ENCODE data around the gene HS3ST2.
"Not testable (repeated sequence)": the region's sequence is repeated elsewhere in the genome, so short reads cannot be mapped to it uniquely, and the experiment has no call there.

The HS3ST2 gene

DNA sequence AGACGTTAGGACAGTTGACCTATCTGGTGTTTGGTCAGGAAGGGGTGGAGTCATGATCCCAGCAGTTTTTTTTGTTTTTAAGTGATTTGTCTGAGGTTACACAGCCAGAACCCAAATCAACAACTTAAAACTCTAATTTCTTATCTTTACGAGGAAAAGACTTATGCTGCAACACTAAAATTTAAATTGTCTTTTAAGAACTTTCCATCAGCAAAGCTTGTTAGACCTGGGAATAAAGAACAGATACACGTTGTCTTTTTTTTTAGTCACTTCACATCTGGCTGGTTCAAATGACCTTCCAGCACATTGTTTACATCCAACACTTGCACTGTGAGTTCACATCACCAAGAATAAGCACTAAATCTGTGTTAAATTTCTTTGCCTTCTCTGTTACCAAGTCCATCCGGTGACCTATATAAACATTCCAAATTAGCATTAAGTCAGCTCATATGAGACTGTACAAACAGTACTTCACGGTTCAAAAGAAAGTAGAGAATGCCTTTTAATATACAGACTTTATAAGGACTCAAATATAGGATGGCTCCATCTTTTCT lies 115.0 kb downstream of the HS3ST2 start:
- DNase-seq (ENCODE audit: low read depth, low spot score), result no peak
- H3K27ac ChIP-seq, result no peak overlapping the region

DNA sequence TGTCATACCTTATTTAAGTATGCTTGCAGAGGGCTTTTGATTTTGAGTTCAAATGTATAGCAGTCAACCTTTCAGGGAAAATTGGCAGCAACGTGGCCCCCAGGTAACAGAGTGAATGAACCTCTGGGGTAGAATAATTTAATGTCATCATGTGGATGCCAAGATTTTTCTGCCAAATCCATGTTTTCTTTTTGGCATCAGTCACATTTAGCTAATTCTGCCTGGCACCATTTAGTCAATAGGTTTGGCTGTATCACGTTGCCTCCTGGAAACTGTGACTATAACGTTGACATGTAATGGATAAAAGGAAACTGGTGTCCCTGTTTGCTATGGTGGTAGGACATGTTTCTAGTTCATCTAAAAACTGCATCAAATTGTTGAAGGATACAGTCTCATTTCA lies 115.5 kb downstream of the HS3ST2 start:
- no peak for DNase-seq (ENCODE audit: low read depth, low spot score)

DNA sequence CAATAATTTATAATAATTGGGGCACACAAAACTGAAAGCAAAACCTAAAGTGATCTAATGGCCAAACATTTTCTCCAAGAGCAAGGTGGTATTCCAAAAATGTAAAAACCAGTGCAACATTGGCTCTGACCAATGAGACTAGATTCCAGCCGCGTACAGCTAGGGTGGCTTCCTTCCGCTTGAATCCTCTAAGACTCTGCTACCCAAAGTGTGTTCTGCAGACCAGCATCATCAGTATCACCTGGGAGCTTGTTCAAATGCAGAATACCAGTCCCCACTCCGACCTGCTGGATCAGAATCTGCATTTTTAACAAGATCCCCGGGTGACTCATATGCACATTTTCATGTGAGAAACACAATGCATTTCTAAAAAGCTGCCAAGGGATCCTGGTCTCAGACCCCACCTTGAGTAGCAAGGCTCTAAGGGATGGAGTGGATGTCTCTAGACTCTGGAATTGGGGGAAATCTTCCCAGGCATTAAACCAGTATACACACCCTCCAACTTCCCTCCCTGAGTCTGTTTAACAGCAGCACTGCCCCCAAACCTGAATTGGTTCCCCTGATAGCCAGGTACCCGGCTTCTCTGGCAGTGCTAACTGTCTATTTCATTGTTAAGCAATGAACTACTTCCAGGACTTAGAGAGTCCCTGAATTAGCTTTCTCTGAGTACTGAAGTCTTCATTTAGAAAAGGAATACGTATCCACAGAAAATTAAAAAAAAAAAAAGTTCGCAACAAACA lies 118.2 kb downstream of the HS3ST2 start:
- DNase-seq (ENCODE audit: low read depth, low spot score), result no peak
- H3K27ac ChIP-seq, result no peak overlapping the region

More for the DNA sequence above, 115.5 kb downstream of the HS3ST2 start:
- H3K27ac ChIP-seq, result no peak overlapping the region

DNA sequence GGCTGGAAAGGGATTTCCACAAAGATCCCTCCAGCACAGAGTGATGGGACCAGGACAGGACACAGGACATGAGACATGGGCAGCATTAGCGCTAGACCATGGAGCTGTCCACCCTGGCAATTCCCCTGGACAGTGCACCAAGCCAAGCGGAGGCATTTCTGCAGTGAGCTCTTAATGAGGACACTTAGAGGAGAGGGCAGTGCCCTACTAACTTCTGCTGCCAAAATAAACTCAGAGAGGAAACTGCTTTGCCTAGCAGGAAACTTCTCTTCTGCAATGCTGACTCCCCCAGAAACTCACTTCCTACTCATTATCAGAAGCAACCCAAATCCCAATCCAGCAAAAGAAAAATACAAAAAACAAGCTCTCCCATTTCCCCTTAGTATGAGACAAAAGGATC lies 119.2 kb downstream of the HS3ST2 start:
- H3K27ac ChIP-seq, result no peak overlapping the region

DNA sequence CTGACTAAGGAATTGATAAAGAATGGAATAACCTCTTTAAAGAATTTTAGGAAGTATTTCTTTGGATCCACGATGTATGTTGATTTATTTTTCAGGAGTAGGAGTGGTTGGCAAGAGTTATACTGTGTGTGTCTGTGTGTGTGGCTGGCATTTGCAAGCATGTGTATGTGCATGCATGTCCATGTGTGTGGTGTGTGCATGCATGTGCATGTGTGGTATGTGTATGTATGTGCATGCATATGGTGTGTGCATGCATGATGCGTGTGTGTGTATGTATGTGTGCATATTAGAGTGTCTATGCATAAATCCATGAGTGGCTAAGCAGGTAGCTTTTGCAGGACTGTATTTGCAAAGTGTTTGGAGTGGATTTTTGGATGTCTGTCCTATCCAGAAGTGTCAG lies 120.8 kb downstream of the HS3ST2 start:
- H3K27ac ChIP-seq, result no peak overlapping the region
- no peak for DNase-seq (ENCODE audit: low read depth, low spot score)

More for the DNA sequence above, 119.2 kb downstream of the HS3ST2 start:
- no peak for DNase-seq (ENCODE audit: low read depth, low spot score)

DNA sequence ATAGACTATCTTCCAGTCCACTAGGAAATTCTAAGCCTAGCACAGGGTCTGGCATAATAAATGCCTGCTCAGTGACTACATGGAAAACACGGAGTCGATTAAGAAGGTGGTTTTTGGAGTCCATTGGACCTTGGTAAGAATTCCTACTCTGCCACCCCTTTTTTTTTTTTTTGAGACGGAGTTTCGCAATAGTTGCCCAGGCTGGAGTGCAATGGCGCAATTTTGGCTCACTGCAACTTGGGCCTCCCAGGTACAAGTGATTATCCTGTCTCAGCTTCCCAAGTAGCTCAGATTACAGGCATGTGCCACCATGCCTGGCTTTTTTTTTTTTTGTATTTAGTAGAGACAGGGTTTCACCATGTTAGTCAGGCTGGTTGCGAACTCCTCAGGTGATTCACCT lies 123.2 kb downstream of the HS3ST2 start:
- H3K27ac ChIP-seq, result no peak overlapping the region
- peak; percentile 44 for DNase-seq (ENCODE audit: low read depth, low spot score)

DNA sequence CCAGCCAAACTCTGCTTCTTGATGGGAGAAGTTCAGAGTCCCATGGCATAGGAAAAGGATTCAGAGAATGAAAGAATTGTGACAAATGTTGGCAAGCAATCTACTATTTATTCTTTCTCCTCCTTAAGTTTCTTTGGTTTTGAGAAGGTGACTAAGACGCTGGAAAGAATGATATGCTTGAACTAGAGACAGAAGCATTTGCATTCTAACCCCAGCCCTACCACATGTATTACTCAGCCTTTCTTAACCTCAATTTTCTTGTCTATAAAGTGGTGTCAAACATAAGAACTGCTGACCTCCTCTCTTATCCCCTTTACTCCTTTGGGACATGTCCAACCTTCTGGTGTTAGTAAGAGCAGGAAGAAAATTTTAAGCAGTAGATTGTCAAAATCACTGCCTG lies 124.7 kb downstream of the HS3ST2 start:
- peak; percentile 36 for DNase-seq (ENCODE audit: low read depth, low spot score)
- H3K27ac ChIP-seq, result peak overlapping the region; percentile 22

DNA sequence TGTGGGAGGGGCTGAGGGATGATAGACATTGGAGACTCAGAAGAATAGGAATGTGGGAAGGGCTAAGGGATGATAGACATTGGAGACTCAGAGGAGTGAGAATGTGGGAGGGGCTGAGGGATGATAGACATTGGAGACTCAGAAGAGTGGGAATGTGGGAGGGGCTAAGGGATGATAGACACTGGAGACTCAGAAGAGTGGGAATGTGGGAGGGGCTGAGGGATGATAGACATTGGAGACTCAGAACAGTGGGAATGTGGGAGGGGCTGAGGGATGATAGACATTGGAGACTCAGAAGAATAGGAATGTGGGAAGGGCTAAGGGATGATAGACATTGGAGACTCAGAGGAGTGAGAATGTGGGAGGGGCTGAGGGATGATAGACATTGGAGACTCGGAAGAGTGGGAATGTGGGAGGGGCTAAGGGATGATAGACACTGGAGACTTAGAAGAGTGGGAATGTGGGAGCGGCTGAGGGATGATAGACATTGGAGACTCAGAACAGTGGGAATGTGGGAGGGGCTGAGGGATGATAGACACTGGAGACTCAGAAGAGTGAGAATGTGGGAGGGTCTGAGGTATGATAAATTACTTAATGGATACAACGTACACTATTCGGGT lies 125.9 kb downstream of the HS3ST2 start:
- DNase-seq (ENCODE audit: low read depth, low spot score), result not testable (repeated sequence)

DNA sequence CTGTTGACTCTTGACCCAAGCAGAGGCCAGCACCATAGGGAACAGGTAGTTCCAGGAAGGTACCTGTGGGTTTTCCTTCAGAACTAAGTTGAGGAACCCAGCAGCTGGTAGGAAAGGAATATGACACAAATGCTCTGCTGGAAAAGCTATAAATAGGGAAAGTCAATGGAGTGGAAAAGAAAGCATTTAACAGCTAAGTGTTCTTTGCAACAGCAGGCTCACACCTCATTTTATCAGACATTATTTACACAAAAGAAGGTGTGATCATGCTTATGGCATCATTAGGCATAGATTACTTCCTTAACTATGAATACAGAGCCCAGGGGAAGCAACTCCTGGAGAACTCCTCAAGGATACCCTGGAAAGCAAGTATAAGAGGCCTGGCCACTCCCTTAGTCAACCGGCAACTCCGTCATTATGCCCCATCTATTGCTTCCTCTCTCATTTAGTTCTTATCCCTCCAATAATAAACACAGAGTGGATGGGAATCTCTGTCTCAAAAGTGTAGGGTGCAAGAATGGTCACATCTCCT lies 128.1 kb downstream of the HS3ST2 start:
- DNase-seq (ENCODE audit: low read depth, low spot score), result no peak
- no peak overlapping the region for H3K27ac ChIP-seq

More for the DNA sequence above, 125.9 kb downstream of the HS3ST2 start:
- H3K27ac ChIP-seq, result not testable (repeated sequence)

DNA sequence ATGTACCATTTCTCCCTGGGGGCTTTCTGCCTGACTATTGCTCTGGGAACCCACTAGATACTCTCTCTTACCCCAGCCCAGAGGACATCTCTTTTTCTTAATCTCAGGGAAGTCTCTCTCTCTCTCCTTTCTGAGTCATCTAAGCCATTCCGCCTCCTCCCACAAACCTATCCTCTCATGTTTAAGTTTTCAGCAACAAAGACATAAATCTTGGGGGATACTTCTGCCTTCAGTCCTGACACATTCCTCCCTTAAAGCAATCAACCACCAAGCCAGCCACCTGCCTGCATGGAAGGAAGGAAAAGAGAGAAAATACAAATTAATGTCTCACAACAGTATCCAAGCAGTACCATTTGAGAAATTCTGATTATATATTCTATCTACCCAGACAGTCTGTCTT lies 128.8 kb downstream of the HS3ST2 start:
- no peak overlapping the region for H3K27ac ChIP-seq
- DNase-seq (ENCODE audit: low read depth, low spot score), result no peak

DNA sequence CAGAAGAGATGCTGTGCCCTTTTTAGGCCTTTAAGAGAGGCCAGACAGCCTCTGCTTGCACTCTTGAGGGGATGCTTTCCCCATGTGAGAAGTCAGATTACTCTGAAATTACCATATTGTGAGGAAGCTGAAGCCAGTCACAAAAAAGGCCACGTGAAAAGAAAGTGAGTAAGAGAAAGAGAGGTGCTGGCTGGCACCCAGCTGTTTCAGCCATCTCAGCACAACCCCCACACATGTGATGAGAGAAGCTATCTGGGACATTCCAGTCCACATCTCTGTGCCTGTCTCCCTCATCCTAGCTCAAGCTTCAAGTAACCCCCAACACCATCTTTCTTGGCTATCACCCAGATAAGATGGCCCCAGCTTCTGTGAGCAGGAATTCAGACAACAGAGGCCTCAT lies 131.4 kb downstream of the HS3ST2 start:
- H3K27ac ChIP-seq, result no peak overlapping the region
- no peak for DNase-seq (ENCODE audit: low read depth, low spot score)

DNA sequence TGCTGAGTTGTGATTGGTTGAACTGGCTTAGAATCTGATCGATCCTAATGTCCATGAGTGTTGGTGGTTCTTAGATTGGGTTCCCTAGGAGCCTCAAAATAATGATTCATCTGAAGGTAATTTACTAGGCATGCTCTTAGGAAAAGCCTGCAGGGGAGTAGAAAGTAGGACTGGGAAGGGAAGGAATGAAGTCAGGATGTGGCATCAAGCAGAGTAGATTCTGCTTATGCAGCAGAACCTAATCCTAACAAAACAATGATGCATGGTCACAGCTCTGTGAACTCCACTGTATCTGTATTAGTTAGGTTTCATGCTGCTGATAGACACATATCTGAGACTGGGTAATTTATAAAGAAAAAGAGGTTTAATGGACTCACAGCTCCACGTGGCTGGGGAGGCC lies 132.5 kb downstream of the HS3ST2 start:
- DNase-seq (ENCODE audit: low read depth, low spot score), result no peak
- H3K27ac ChIP-seq, result no peak overlapping the region

DNA sequence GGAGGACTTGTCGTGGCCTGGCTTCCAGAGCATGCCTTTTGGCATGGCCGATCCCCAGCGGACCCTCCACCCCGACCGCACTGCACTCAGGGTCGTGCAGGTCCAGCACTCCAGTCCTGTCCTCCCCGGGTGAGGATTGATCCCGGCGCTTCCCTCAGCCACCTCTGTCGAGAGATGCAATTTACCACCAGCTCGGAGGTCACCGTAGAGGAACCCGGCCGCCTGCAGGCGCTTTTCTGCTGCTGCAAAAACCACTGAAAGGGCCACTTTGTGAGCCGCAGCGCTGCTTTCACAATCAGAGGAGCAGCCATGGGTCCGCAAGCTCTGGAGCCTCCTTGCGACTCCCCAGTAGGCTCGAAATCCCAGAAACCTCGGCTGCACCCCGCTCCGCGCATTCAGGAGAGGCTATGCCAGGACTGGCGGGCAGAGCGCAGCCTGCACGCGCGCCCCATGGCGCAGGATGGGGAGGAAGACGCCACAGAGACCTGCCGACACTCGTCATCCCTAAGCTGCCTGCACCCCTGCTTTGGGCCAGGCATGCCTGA lies 134.2 kb downstream of the HS3ST2 start:
- H3K27ac ChIP-seq, result no peak overlapping the region
- no peak for DNase-seq (ENCODE audit: low read depth, low spot score)

DNA sequence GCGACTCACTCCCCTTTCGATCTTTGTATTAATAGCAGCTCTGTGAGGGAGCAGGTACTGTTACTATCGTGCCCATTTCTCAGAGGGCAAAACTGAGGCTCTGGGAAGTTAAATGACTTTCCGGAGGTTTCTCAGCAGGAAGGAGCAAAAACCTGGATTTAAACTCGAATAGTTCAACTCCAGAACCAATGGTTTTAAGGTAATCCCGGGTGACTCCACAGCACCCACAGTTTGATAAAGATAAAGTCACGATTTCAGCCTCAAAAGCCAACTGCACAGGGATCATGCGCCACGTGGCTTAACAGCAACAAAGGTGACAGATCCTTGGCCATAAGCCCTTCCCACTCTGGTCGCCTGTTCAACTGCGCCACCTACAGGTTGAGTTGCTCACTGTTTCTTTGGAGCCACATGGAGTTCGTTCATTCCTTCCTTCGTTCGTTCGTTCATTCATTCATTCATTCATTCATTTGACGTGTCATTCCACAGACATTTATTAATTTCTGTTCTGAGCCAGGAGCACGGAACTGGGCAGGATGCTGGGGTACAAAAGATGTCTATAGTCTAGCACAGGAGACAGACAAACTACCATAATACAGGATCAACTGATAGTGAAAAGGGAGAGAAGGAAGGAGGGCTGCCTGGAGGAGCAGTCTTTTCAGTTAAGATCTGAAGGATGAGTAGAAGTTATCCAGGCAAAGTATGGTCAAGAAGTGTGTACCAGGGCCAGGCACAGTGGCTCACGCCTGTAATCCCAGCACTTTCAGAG lies 134.8 kb downstream of the HS3ST2 start:
- no peak overlapping the region for H3K27ac ChIP-seq
- no peak for DNase-seq (ENCODE audit: low read depth, low spot score)

DNA sequence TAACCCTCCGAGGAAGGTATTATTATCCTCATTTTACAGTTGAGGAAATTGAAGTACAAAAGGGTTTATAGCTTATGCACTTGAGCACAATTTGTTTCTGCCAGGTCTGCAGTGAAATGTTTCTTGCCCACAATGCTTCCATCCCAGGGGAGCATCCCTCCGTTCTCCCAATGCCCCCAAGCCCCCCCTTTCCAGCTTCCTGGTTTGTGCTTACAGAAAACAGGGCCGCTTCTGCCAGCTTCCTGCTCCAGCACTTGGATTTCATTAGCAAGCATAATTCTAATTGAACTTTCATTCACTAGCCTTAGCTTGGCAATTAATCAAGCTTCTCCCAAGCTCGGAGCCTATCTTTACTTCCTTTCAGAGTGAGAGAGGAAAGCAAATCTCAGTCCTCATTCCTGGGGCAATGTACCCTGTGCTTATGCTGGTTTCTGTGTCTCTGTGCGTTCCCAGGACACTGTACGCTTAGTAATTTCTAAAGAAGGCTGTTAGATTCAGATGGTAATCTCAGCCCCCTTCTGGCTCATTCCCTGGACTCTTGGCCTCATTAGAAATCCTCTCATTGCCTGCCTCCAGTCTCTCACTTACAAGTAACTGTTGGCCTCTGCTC lies 141.6 kb downstream of the HS3ST2 start:
- DNase-seq (ENCODE audit: low read depth, low spot score), result no peak
- H3K27ac ChIP-seq, result no peak overlapping the region

DNA sequence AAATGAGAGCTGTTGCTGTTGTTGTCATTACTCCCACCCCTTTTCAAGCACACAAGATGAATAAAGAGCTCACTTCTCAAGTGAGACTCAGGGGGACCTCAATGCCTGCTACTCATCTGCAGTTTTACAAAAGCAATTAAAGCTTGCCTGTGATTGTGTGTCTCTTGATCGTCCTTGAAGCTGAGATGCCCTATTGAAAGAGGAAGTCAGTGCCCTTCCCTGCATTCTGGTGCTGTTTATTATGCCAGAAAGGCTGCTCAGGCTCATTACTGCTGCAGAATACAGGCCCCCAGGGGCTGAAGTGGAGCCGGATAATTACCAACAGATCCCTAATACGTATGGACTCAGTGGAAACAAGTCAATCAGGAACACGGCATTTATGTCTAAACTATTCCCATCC lies 147.2 kb downstream of the HS3ST2 start:
- H3K27ac ChIP-seq, result no peak overlapping the region
- DNase-seq (ENCODE audit: low read depth, low spot score), result no peak

DNA sequence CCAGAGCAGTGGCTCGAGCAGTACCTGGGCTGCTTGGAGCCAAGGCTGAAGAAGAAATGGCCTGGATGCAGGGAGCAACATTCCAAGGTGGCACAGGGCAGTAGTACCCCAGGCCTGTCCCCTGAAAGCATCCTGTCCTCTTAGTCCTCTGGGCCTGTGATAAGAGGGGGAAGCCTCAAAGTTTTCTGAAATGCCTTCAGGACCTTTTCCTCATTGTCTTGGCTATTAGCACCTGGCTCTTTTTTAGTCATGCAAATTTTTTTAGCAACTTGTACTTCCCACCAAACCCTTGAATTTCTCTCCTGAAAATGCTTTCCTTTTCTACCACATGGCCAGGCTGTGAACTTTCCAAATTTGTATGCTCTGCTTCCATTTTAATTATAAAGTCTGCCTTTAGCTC lies 148.9 kb downstream of the HS3ST2 start:
- no peak for DNase-seq (ENCODE audit: low read depth, low spot score)
- no peak overlapping the region for H3K27ac ChIP-seq

All from epithelial cell of prostate (primary cell).